Kidney epithelial cell (primary cell): ENCODE measurements around the gene FOXP1. TPM values are rescaled to one million over a fixed set of nuclear protein-coding genes. Genes with fewer than 3 reads are reported as not detected.

ENCODE experiments used
- DNase-seq: peaks from one replicate; pipeline ENCODE4 v3.0.0-alpha.2; 2010; ENCODE audit warnings: low read depth
- H3K27me3 ChIP-seq: 2 replicates; pipeline ENCODE4 v1.6.0; 2011; ENCODE audit warnings: low read length; ENCODE audit not compliant: control insufficient read depth, insufficient read depth
- H3K36me3 ChIP-seq: 2 replicates; pipeline ENCODE4 v1.5.1; 2011; ENCODE audit warnings: low read length; ENCODE audit not compliant: control insufficient read depth, insufficient read depth
- H3K4me3 ChIP-seq: 2 replicates; pipeline ENCODE4 v1.5.1; 2011; ENCODE audit warnings: low read depth, mild to moderate bottlenecking, control low read depth, low read length
- total RNA-seq: library from RNA; depleted of rRNA; stranded (reverse); fragments of >200 nt; gene quantifications from 2 replicates; pipeline ENCODE4 v1.2.3, GENCODE V29; 2015
- TF ChIP-seq, protein P1 (sequence below): IDR thresholded peaks from 2 replicates; pipeline ENCODE4 v1.5.1; 2011; ENCODE audit warnings: mild to moderate bottlenecking, moderate library complexity, low read length, control low read depth, inconsistent platforms; ENCODE audit not compliant: insufficient read depth, poor library complexity, severe bottlenecking

FOXP1 gene
- total RNA-seq, 1 donor from 2014 or later = 75.0 TPM

DNA sequence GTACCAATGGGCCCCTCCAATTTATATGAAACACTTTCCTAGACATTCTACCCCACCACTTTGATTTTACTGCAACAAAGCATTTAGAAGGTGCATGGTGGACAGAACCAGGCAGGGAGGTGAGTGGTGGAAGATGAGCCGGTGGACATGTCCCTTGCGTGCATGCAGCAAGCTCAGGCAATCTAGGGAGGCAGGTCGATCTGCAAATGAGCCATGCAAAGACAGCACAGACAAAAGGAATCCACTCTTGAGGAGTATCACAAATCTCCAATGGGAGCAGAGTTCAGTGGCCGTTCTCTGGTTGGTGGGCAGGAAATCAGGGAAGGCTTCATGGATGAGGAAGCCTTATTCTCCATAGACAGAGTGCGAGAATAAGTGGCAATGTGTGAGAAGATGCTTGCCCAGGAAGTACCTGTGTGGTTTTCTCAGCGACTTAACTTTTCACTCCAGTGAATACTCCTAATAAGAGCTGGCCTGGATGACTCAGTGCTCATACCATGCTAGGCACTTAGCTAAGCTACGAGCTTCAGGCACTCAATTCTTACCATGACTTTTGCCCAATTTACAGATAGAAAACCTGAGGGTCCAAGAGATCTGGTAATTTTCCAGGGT is 152.5 kb downstream of the FOXP1 start:
- peak; percentile 88 for DNase-seq
- TF ChIP-seq, protein P1, sequence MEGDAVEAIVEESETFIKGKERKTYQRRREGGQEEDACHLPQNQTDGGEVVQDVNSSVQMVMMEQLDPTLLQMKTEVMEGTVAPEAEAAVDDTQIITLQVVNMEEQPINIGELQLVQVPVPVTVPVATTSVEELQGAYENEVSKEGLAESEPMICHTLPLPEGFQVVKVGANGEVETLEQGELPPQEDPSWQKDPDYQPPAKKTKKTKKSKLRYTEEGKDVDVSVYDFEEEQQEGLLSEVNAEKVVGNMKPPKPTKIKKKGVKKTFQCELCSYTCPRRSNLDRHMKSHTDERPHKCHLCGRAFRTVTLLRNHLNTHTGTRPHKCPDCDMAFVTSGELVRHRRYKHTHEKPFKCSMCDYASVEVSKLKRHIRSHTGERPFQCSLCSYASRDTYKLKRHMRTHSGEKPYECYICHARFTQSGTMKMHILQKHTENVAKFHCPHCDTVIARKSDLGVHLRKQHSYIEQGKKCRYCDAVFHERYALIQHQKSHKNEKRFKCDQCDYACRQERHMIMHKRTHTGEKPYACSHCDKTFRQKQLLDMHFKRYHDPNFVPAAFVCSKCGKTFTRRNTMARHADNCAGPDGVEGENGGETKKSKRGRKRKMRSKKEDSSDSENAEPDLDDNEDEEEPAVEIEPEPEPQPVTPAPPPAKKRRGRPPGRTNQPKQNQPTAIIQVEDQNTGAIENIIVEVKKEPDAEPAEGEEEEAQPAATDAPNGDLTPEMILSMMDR = no peak

DNA sequence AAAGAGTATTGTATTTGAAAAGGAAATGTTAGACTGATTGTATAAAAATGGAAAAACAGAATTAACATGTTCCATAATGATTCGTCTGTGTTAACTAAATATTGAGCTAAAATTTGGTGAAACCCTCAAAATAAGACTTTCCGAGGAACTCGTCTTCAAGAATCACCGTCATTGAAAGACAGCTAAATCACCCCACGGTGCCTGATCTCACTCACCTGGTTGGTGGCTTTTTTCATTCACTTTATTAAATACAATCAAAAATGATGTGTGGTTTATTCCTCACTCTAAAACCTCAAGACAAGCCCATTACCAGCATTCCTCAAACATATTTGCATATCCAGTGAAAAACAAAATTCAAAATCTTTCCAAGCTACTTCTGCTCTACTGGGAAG is 153.9 kb downstream of the FOXP1 start:
- Histone ChIP-seq H3K36me3 (no peaks in the 10 kb centered on the region), H3K27me3 (no peaks in the 10 kb centered on the region), H3K4me3 (no peak overlapping the region)
- TF ChIP-seq, protein P1 = no peak
- DNase-seq = no peak

More for the DNA sequence above, 152.5 kb downstream of the FOXP1 start:
- no peak overlapping the region for H3K4me3 ChIP-seq
- no peaks in the 10 kb centered on the region for H3K36me3 ChIP-seq
- no peaks in the 10 kb centered on the region for H3K27me3 ChIP-seq

DNA sequence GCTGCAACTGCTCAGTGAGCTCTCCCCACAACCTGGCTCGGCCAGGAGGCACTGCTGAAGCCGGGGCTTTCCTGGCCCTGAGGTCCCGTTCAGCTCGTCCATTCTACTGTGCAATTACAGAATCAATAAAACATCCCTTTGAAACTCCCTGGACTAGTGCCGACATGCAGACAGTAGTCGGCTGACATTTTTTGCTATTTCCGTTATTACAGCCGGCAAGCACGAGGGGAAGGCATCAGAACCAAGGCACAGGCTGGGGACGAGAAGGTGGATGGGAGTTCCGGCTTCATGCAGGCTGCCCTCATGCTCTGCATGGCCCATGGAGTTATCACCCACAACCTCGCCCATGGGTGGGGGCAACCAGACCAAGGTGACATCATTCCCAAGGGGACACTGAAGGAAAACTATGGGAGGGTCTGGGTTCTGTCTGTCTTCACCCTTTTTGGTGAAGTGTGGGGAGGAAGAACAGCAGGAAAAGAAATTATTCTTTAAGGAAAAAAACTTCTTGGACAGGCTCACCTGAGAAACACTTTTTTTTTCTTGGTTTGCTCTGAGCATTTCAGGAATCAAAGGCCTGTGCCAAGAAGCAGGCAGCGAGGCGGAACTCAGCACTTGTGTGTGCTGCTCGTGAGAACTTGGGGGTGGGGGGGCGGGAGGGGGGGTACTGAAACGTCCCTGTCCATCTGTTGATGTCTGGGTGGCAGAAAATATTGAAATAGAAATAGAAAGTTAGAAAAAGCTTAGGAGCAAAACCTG is 154.5 kb downstream of the FOXP1 start:
- TF ChIP-seq, protein P1 = no peak
- H3K4me3 ChIP-seq = no peak overlapping the region
- H3K36me3 ChIP-seq = no peaks in the 10 kb centered on the region
- DNase-seq = no peak
- no peaks in the 10 kb centered on the region for H3K27me3 ChIP-seq

DNA sequence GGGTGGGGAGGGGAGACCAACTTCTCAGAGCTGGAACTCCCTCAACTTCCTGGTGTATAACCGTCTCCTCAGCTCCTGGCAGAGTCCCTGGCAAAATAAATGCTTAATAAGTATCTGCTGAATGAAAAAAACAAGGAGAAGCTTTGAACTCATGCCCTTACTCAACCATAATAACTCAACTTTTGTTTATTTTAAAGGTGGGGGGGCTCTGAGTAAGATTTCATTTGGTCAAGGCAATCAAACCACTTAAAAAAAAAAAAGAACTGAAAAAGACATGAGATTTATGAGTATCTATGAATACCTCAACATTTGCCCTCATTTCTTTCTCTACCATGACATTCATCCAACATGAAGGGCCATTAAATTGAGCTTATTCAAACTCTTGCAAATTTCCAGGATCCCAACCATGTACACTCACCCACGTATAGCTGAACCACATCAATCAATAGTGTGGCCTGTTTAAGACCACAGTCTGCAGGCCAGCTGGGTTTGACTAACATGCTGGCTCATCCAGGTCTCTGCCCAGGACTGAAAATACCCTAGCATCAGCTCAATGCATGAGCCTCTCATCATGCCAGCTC is 157.9 kb downstream of the FOXP1 start:
- no peak overlapping the region for H3K4me3 ChIP-seq
- H3K27me3 ChIP-seq = no peaks in the 10 kb centered on the region
- DNase-seq = peak; percentile 90
- TF ChIP-seq, protein P1 = no peak
- no peaks in the 10 kb centered on the region for H3K36me3 ChIP-seq

DNA sequence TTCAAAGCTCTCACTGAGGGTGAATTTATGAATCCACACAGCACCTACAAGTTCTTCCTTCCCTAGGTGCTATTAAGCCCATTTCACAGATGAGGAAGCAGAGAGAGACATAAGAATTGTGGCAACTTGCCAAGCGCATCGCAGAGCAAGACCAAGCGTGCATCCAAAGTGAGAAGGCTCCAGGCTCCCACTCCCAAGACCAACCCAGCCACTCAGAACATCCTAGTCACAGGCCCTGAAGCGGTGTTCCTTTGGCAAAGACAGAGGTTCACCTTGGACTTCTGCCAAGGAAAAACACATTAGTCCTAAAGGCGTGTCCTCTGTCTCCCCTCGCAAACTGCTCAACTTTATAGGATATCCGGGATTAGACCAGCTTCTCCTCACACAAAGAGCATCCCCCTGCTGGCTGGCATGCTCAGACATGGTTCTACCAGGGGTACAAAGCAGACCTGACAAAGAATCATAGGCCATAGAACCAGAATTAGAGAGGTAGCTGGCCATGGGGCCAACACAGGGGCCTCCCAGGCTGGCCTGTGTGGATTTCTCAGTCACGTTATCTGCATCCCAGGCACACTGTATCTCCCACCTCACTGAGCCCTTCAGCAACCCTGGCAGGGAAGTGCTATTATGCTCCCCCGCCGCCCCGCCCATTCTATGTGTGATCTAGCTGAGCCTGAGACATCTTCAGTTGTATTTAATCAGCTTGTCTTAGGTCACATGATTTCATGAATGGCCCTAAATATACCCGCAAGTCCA is 160.2 kb downstream of the FOXP1 start:
- DNase-seq = no peak
- Histone ChIP-seq H3K36me3 (no peaks in the 10 kb centered on the region), H3K27me3 (no peaks in the 10 kb centered on the region), H3K4me3 (no peak overlapping the region)
- TF ChIP-seq, protein P1 = no peak
